Left cardiac atrium (tissue), 4 donors: ENCODE data around the gene CRYGS. TPM values are rescaled to one million over a fixed set of nuclear protein-coding genes. Genes with fewer than 3 reads are reported as not detected.
"Not testable (repeated sequence)": the region's sequence is repeated elsewhere in the genome, so short reads cannot be mapped to it uniquely, and the experiment has no call there.

Experiments
- ATAC-seq, 2 donors: fragments of 200-7000 bp; cut with Tn5 transposase; one replicate each; pipeline ENCODE4 v1.9.1; 2020; ENCODE audit warnings: mild to moderate bottlenecking in 2 of 2, moderate library complexity in 2 of 2
- DNase-seq: peaks from one replicate; pipeline ENCODE4 v3.0.0-alpha.2; 2020
- intact Hi-C, 2 donors: fragments of 100-400 bp; cut with DNase I; formaldehyde crosslinking; loops; one replicate each; pipeline versions ENCODE4 v1.14.1 to v1.15.1; 2022 to 2023
- long read RNA-seq: library from polyadenylated mRNA; unstranded; transcript quantifications from one replicate; pipeline ENCODE4 v2.0.0, GENCODE V29; 2021
- total RNA-seq, 2 donors: library from RNA; stranded (reverse); fragmentation: NEBNext Ultra II Directional; extraction: Animal tissue kit (Norgen Biotek cat#: 25700); gene quantifications; one replicate each; pipeline ENCODE4 v1.2.1, GENCODE V29; 2021
- donor health status: DM: no; HTN: yes; CAD: no.
- donor health status: DM: no; HTN: yes; CAD: no; lungs with severe emphysema.
- donor health status: DM: yes; HTN: yes; CAD: no.
- donor health status: Dilated cardiomyopathy.

CRYGS gene
- 1 to 10 TPM in 1 of 2 donors, under 1 TPM in 1; 0.94 to 2.0 TPM for total RNA-seq
- long read RNA-seq, partial matches to known transcripts = 0 of 2 reads
- long read RNA-seq, other reads (novel, unspliced or antisense) = 2 of 2 reads

- intact Hi-C loops = loop anchor here in 1 of 2 donors (5.0 kb wide), 2 partner anchors 267 to 282 kb away; no protein-coding TSS in a partner anchor
- no peak for ATAC-seq
- DNase-seq = no peak
Measured at GRCh38 chr3:186544281-186544680, at the start of gene CRYGS. Gene CRYGS, minus strand, starts transcription at chr3:186544380. Its CDS starts 54 bp downstream, at chr3:186544326.

GRCh38 chr3:186593862-186594261 is 49.7 kb upstream of the CRYGS start:
- intact Hi-C loops = no loop called here
- ATAC-seq (no peak), DNase-seq (no peak)

- intact Hi-C loops = no loop called here
- ATAC-seq (no peak), DNase-seq (no peak)
Measured at GRCh38 chr3:186592682-186593081, 48.5 kb upstream of the CRYGS start.

- ATAC-seq (no peak), DNase-seq (no peak)
- intact Hi-C loops = no loop called here
Measured at GRCh38 chr3:186590580-186591295, 46.6 kb upstream of the CRYGS start.

GRCh38 chr3:186589856-186590579 is 45.8 kb upstream of the CRYGS start:
- intact Hi-C loops = no loop called here
- ATAC-seq = peak in 1 of 2 donors; percentile 78

GRCh38 chr3:186589121-186589520 is 44.9 kb upstream of the CRYGS start:
- DNase-seq (no peak), ATAC-seq (no peak)
- intact Hi-C loops = no loop called here

More at GRCh38 chr3:186589856-186590579, 45.8 kb upstream of the CRYGS start:
- DNase-seq = peak; percentile 36

- DNase-seq (no peak), ATAC-seq (peak in 1 of 2 donors; percentile 69)
- intact Hi-C loops = no loop called here
Measured at GRCh38 chr3:186588632-186589031, 44.5 kb upstream of the CRYGS start.

GRCh38 chr3:186587183-186587582 is 43.0 kb upstream of the CRYGS start:
- DNase-seq = no peak
- ATAC-seq = no peak
- intact Hi-C loops = no loop called here

- DNase-seq, ATAC-seq, intact Hi-C loops: not testable (repeated sequence)
Measured at GRCh38 chr3:186586245-186586644, 42.1 kb upstream of the CRYGS start.

GRCh38 chr3:186583831-186584230 is 39.7 kb upstream of the CRYGS start:
- DNase-seq (no peak), ATAC-seq (no peak)
- intact Hi-C loops = no loop called here

- intact Hi-C loops = no loop called here
- no peak for ATAC-seq
- no peak for DNase-seq
Measured at GRCh38 chr3:186582541-186582940, 38.4 kb upstream of the CRYGS start.

GRCh38 chr3:186580785-186581184 is 36.6 kb upstream of the CRYGS start:
- intact Hi-C loops = no loop called here

GRCh38 chr3:186577521-186577920 is 33.3 kb upstream of the CRYGS start:
- intact Hi-C loops = no loop called here
- no peak for DNase-seq

More at GRCh38 chr3:186580785-186581184, 36.6 kb upstream of the CRYGS start:
- no peak for DNase-seq
- no peak for ATAC-seq

GRCh38 chr3:186571644-186572013 is 27.4 kb upstream of the CRYGS start:
- DNase-seq (no peak), ATAC-seq (no peak)
- intact Hi-C loops = no loop called here

More at GRCh38 chr3:186577521-186577920, 33.3 kb upstream of the CRYGS start:
- ATAC-seq = no peak

- DNase-seq = no peak
- intact Hi-C loops = no loop called here
- ATAC-seq = no peak
Measured at GRCh38 chr3:186570941-186571643, 26.9 kb upstream of the CRYGS start.

- peak; percentile 92 to 97 for ATAC-seq
- intact Hi-C loops = no loop called here
- peak; percentile 100 for DNase-seq
Measured at GRCh38 chr3:186570096-186570940, 26.1 kb upstream of the CRYGS start, which contains the start of gene DNAJB11. Gene DNAJB11, plus strand, starts transcription at chr3:186570720. Its CDS starts 178 bp downstream, at chr3:186570898.

- intact Hi-C loops = no loop called here
Measured at GRCh38 chr3:186569779-186570095, 25.6 kb upstream of the CRYGS start.

GRCh38 chr3:186569361-186569760 is 25.2 kb upstream of the CRYGS start:
- ATAC-seq, intact Hi-C loops, DNase-seq: not testable (repeated sequence)

More at GRCh38 chr3:186569779-186570095, 25.6 kb upstream of the CRYGS start:
- no peak for DNase-seq
- no peak for ATAC-seq
